Upper lobe of left lung (tissue), 4 donors: ENCODE data around the gene IGFBP5.

ENCODE experiments used
- POLR2AphosphoS5 ChIP-seq, 2 donors: sonication (generic); formaldehyde crosslinking; IDR thresholded peaks; one replicate each; pipeline ENCODE4 v1.5.1; 2017; ENCODE audit warnings: antibody characterized with exemption in 2 of 2
- TF ChIP-seq, protein P1 (sequence below), 6 experiments: fragments of 450-650 bp in 4 of 6; fragments of 200-600 bp in 2 of 6; sonication (generic) in 2 of 6; IDR thresholded peaks; one replicate each; pipeline ENCODE4 v1.5.1; 2016 to 2019; ENCODE audit warnings: antibody characterized with exemption in 6 of 6

DNA sequence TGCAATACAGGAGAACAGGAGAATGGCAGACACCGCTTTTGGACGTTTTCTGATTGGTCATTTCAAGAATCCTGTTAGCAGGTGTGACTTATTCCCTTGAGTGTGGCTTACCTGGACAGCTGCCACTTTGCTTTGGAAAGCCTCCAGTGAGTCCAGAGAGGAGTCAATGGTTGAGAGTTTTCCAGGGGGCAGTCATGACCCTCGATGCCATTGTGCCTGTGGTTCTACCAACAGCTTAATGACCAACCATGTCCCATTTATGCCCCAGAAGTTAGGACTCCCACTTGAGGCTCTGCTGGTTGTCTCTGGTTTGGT lies 49.8 kb downstream of the IGFBP5 start:
- TF ChIP-seq, protein P1, sequence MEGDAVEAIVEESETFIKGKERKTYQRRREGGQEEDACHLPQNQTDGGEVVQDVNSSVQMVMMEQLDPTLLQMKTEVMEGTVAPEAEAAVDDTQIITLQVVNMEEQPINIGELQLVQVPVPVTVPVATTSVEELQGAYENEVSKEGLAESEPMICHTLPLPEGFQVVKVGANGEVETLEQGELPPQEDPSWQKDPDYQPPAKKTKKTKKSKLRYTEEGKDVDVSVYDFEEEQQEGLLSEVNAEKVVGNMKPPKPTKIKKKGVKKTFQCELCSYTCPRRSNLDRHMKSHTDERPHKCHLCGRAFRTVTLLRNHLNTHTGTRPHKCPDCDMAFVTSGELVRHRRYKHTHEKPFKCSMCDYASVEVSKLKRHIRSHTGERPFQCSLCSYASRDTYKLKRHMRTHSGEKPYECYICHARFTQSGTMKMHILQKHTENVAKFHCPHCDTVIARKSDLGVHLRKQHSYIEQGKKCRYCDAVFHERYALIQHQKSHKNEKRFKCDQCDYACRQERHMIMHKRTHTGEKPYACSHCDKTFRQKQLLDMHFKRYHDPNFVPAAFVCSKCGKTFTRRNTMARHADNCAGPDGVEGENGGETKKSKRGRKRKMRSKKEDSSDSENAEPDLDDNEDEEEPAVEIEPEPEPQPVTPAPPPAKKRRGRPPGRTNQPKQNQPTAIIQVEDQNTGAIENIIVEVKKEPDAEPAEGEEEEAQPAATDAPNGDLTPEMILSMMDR (IDR thresholded peaks at IDR 0.05) = no peak
- no peak for TF ChIP-seq POLR2AphosphoS5 (IDR thresholded peaks at IDR 0.05)
